HG03135 (cell line): ENCODE data around the gene CCL1.
"Not testable (repeated sequence)": the region's sequence is repeated elsewhere in the genome, so short reads cannot be mapped to it uniquely, and the experiment has no call there.

ENCODE experiments used
- ATAC-seq: cut with Tn5 transposase; IDR thresholded peaks from one replicate; pipeline ENCODE4 v1.9.1; 2021; ENCODE audit warnings: mild to moderate bottlenecking, moderate library complexity; ENCODE audit not compliant: unreplicated experiment

Gene CCL1

GRCh38 chr17:34361478-34362061 lies 1.5 kb downstream of the CCL1 start:
- peak; percentile 74 for ATAC-seq

DNA sequence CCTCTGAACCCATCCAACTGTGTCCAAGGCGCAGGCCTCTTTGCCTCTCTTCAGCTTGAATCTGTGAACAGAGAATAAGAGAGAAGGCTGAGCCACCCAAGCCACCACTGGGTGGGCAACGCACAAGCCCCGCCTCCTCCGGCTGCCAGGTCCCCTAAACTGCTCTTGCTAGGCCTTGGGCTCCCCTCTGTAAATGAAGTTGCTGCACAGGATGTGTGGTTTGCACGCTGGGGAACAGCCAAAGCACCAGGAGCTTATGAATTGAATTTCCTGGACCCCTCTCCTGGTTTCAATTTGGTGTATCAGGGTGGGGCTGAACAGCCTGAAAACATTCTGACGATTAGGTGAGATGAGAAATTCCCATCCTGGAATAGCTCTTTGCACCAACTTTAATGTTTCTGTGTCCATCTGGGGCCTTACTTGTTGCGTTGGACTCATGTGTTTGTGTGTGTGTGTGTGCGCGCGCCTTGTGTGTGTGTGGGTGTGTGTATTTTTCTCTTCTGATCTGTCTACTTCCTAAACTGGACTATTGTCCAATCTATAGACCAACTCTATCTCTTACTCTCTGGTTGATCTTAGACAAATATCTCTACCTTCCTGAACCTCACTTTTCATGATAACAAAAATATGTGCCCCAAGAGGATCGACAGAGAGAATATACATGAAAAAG lies 2.3 kb downstream of the CCL1 start:
- no peak for ATAC-seq

- ATAC-seq: no peak
These were observed 4.4 kb downstream of the CCL1 start for GRCh38 chr17:34358631-34359030.

DNA sequence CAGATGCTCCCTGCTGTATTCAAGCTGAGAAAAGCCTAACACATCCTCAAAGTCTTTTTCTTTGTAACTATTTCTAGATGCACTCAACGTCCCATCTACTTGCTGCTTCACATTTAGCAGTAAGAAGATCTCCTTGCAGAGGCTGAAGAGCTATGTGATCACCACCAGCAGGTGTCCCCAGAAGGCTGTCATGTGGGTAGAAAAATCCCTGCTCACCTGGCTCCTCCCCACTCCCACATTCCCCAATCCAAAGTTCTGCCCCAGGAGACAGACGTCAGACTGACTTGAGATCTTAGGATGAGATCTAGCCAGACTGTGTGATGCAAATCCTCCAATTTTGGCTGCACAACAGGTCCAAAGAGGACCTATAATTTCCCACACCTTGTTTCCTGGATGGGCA lies 5.6 kb downstream of the CCL1 start:
- no peak for ATAC-seq

DNA sequence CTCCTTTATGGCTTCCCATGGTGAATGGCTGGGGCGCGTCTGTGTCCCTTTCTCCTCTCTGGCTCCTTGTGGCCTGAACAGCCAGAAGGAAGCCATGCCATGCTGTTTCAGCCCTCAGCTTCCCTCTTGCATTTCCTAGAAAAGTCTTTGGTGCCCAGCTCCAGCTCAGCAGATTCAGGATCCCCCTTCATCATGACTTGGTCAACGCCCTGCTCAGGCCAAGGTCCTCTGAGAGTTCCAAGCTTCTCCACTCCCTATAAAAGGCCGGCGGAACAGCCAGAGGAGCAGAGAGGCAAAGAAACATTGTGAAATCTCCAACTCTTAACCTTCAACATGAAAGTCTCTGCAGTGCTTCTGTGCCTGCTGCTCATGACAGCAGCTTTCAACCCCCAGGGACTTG lies 6.8 kb downstream of the CCL1 start, which contains the start of gene CCL13:
Gene CCL13 (plus strand): TSS at position 287 of the 400 bp plus-strand sequence. CDS start 47 bp downstream, at position 334.
- ATAC-seq: no peak

GRCh38 chr17:34354637-34355036 lies 8.4 kb downstream of the CCL1 start:
- ATAC-seq: no peak

DNA sequence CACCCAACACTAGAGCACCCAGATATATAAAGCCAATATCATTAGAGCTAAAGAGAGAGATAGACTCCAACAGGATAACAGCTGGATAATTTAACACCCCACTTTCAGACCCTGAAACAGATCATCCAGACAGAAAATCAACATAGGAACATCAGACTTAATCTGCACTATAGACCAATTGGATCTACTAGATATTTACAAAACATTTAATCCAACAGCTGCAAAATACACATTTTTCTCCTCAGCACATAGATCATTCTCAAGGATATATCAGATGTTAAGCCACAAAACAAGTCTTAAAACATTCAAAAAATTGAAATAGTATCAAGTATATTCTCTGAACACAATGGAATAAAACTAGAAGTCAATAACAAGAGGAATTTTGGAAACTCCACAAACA lies 10.8 kb downstream of the CCL1 start:
- no peak for ATAC-seq

- ATAC-seq: no peak
These were observed 11.9 kb downstream of the CCL1 start for GRCh38 chr17:34351096-34351495.

- no peak for ATAC-seq
These were observed 13.3 kb downstream of the CCL1 start for GRCh38 chr17:34349751-34350150.

- no peak for ATAC-seq
These were observed 16.0 kb downstream of the CCL1 start for GRCh38 chr17:34347063-34347462.

DNA sequence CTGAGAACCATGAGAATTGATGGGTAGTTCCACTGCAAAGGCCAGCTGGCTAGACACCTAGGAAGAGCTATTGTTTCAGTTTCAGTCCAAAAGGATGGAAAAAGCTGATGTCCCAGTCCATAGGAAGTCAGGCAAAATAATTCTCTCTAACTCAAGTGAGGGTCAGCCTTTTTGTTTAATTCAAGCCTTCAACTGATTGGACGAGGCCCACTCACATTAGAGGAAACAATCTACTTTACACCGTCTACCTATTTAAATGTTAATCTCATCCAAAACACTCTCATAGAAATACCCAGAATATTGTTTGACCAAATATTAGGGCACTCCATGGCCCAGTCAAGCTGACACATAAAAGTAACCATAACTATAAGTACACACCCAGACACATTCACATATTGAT lies 21.1 kb downstream of the CCL1 start:
- ATAC-seq: no peak

DNA sequence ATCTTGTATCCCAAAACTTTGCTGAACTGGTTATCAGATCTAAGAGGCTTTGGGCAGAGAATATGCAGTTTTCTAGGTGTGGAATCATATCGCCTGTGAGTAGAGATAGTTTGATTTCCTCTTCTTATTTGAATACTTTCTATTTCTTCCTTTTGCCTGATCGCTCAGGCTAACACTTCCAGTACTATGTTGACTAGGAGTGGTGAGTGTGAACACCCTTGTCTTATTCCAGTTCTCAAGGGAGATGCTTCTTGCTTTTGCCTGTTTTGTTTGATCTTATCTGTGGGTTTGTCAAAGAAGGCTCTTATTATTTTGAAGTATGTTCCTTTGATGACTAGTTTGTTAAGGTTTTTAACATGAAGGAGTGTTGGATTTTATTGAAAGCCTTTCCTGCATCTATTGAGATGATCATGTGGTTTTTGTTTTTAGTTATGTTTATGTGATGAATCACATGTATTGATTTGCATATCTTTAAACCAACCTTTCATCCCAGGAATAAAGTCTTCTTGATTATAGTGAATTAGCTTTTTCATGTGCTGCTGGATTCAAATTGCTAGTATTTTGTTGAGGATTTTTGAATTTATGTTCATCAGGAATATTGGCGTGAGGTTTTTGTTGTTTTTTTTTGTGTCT lies 23.8 kb downstream of the CCL1 start:
- ATAC-seq: no peak

- no peak for ATAC-seq
These were observed 25.3 kb downstream of the CCL1 start for GRCh38 chr17:34337701-34338100.

GRCh38 chr17:34327580-34327979 lies 35.5 kb downstream of the CCL1 start:
- ATAC-seq: not testable (repeated sequence)

DNA sequence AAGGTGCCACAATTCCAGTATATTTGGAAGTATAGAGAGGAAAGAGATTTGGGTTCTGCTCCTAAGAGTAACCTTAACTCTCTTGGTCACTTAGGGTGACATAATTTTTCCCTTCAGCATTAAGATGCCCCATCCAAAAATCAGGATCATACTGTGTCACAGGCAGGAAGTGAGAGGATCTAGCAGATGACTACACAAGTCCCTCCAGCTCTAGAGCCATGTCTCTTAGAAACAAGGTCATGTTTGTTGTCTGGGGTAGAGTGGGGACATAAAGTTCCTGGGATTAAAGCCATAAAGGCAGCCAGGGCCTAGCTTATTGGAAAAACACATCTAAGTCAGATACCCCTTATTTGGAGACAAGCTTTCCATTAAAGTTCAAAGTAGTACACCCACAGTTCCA lies 41.1 kb downstream of the CCL1 start:
- no peak for ATAC-seq

GRCh38 chr17:34319039-34319483 lies 44.0 kb downstream of the CCL1 start, which contains the start of gene CCL8:
Gene CCL8, plus strand, starts transcription at chr17:34319435. Its CDS starts 67 bp downstream, at chr17:34319502.
- no peak for ATAC-seq

- ATAC-seq: no peak
These were observed 44.6 kb downstream of the CCL1 start for GRCh38 chr17:34318474-34318873.

- ATAC-seq: no peak
These were observed 48.8 kb downstream of the CCL1 start for GRCh38 chr17:34314279-34314678.

- no peak for ATAC-seq
These were observed 49.9 kb downstream of the CCL1 start for GRCh38 chr17:34313164-34313563.

- no peak for ATAC-seq
These were observed 51.0 kb downstream of the CCL1 start for GRCh38 chr17:34312080-34312479.

- no peak for ATAC-seq
These were observed 51.7 kb downstream of the CCL1 start for GRCh38 chr17:34311291-34311690.
